WTC11 (cell line): ENCODE data around the gene P3H2.

Experiments
- ATF2 ChIP-seq: sonication (generic); formaldehyde crosslinking; IDR thresholded peaks from 2 replicates; pipeline ENCODE4 v1.8.1; 2022; ENCODE audit warnings: low read depth, missing genetic modification reagents, borderline replicate concordance
- CBFB ChIP-seq: sonication (generic); formaldehyde crosslinking; IDR thresholded peaks from 2 replicates; pipeline ENCODE4 v1.8.1; 2022; ENCODE audit warnings: mild to moderate bottlenecking, low read depth, missing genetic modification reagents
- ESRRA ChIP-seq: sonication (generic); formaldehyde crosslinking; IDR thresholded peaks from 2 replicates; pipeline ENCODE4 v1.8.1; 2022; ENCODE audit warnings: mild to moderate bottlenecking, missing genetic modification reagents, borderline replicate concordance
- JUN ChIP-seq: sonication (generic); formaldehyde crosslinking; IDR thresholded peaks from 2 replicates; pipeline ENCODE4 v1.8.0; 2023; ENCODE audit warnings: mild to moderate bottlenecking, missing genetic modification reagents
- SMAD3 ChIP-seq: sonication (generic); formaldehyde crosslinking; IDR thresholded peaks from 2 replicates; pipeline ENCODE4 v1.8.0; 2022; ENCODE audit warnings: missing genetic modification reagents, mild to moderate bottlenecking, borderline replicate concordance
- TCF7 ChIP-seq: sonication (generic); formaldehyde crosslinking; IDR thresholded peaks from 2 replicates; pipeline ENCODE4 v1.8.0; 2022; ENCODE audit warnings: mild to moderate bottlenecking, low read depth, missing genetic modification reagents, moderate library complexity
- ZBTB21 ChIP-seq: sonication (generic); formaldehyde crosslinking; IDR thresholded peaks from 2 replicates; pipeline ENCODE4 v1.8.1; 2023; ENCODE audit warnings: mild to moderate bottlenecking, missing genetic modification reagents, borderline replicate concordance
- ZNF423 ChIP-seq: fragments of 250-450 bp; sonication (Bioruptor Pico); IDR thresholded peaks from 2 replicates; pipeline ENCODE4 v2.1.2; 2022; ENCODE audit warnings: mild to moderate bottlenecking, moderate library complexity
- TF ChIP-seq, protein P1 (sequence below): fragments of 200-600 bp; IDR thresholded peaks from 2 replicates; pipeline ENCODE4 v1.8.0; 2022; ENCODE audit warnings: antibody characterized with exemption
- TF ChIP-seq, protein P2 (sequence below): sonication (generic); formaldehyde crosslinking; IDR thresholded peaks from 2 replicates; pipeline ENCODE4 v1.8.0; 2022; ENCODE audit warnings: mild to moderate bottlenecking, missing genetic modification reagents
- TF ChIP-seq, protein P3 (sequence below): sonication (generic); formaldehyde crosslinking; IDR thresholded peaks from 2 replicates; pipeline ENCODE4 v1.8.1; 2022; ENCODE audit warnings: low read depth, mild to moderate bottlenecking, moderate library complexity, missing genetic modification reagents, borderline replicate concordance

GRCh38 chr3:189995129-189995528 is 125.6 kb downstream of the P3H2 start:
- TF ChIP-seq TCF7 = no peak
- TF ChIP-seq, protein P1, sequence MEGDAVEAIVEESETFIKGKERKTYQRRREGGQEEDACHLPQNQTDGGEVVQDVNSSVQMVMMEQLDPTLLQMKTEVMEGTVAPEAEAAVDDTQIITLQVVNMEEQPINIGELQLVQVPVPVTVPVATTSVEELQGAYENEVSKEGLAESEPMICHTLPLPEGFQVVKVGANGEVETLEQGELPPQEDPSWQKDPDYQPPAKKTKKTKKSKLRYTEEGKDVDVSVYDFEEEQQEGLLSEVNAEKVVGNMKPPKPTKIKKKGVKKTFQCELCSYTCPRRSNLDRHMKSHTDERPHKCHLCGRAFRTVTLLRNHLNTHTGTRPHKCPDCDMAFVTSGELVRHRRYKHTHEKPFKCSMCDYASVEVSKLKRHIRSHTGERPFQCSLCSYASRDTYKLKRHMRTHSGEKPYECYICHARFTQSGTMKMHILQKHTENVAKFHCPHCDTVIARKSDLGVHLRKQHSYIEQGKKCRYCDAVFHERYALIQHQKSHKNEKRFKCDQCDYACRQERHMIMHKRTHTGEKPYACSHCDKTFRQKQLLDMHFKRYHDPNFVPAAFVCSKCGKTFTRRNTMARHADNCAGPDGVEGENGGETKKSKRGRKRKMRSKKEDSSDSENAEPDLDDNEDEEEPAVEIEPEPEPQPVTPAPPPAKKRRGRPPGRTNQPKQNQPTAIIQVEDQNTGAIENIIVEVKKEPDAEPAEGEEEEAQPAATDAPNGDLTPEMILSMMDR = no peak
- TF ChIP-seq ZNF423 (CRISPR knock-in tag) = no peak
- no peak for TF ChIP-seq ATF2
- TF ChIP-seq ZBTB21 (CRISPR knock-in tag) = no peak
- TF ChIP-seq, protein P2, sequence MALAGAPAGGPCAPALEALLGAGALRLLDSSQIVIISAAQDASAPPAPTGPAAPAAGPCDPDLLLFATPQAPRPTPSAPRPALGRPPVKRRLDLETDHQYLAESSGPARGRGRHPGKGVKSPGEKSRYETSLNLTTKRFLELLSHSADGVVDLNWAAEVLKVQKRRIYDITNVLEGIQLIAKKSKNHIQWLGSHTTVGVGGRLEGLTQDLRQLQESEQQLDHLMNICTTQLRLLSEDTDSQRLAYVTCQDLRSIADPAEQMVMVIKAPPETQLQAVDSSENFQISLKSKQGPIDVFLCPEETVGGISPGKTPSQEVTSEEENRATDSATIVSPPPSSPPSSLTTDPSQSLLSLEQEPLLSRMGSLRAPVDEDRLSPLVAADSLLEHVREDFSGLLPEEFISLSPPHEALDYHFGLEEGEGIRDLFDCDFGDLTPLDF = no peak
- no peak for TF ChIP-seq SMAD3 (CRISPR knock-in tag)
- no peak for TF ChIP-seq ESRRA
- TF ChIP-seq JUN (CRISPR knock-in tag) = no peak
- TF ChIP-seq, protein P3, sequence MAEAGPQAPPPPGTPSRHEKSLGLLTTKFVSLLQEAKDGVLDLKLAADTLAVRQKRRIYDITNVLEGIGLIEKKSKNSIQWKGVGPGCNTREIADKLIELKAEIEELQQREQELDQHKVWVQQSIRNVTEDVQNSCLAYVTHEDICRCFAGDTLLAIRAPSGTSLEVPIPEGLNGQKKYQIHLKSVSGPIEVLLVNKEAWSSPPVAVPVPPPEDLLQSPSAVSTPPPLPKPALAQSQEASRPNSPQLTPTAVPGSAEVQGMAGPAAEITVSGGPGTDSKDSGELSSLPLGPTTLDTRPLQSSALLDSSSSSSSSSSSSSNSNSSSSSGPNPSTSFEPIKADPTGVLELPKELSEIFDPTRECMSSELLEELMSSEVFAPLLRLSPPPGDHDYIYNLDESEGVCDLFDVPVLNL = no peak
- no peak for TF ChIP-seq CBFB
